Measurements from ENCODE around the gene THY1.
"Not testable (repeated sequence)": the region's sequence is repeated elsewhere in the genome, so short reads cannot be mapped to it uniquely, and the experiment has no call there.

The THY1 gene

DNA sequence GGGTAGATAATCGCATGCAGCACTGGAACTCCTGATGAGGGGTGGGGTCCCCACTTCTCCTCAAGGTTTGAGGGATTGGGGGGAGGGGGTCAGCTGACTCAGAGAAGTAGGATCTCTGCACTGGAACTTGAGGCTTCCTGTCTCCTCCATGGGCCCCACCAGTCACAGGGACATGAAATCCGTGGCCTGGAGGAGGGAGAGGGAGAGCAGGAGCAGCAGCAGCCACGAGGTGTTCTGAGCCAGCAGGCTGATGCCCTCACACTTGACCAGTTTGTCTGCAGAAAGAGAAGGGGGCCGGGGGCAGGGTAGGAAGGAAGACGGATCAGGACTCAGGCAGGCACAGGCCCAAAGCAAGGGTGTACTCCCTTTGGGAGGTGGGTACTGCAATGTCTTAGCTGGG is 3.7 kb downstream of the THY1 start:
- DNase-seq (ENCODE audit: low read depth in 1 of 2, low spot score in 1 of 2) = no peak

GRCh38 chr11:119418759-119419158 is 4.2 kb downstream of the THY1 start:
- no peak for DNase-seq (ENCODE audit: low read depth in 1 of 2, low spot score in 1 of 2)

GRCh38 chr11:119417726-119418540 is 5.0 kb downstream of the THY1 start:
- no peak for DNase-seq (ENCODE audit: low read depth in 1 of 2, low spot score in 1 of 2)

GRCh38 chr11:119416606-119417580 is 6.1 kb downstream of the THY1 start:
- no peak for DNase-seq (ENCODE audit: low read depth in 1 of 2, low spot score in 1 of 2)

DNA sequence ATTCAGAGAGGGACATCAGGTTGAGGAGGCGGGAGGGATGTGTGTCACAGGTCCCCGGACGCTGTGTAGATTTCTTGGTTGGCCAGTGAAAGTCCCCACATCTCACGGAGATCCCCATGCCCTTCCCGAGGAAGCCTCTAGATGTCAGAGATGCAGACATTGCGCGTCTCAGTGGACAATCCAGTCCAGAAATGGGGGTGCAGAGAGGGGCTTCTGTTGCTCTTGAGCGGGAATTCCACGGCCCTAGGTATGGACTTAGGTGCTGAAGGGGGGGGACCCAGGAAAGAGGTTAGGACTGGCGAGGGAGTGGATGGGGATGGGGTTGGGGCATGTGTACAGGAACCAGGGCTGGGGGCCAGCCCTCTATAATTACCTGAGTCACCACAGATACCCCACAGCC is 7.0 kb downstream of the THY1 start:
- DNase-seq (ENCODE audit: low read depth in 1 of 2, low spot score in 1 of 2) = no peak

- DNase-seq (ENCODE audit: low read depth in 1 of 2, low spot score in 1 of 2) = no peak
Observed at GRCh38 chr11:119415517-119415916, 7.5 kb downstream of the THY1 start.

GRCh38 chr11:119414734-119415133 is 8.2 kb downstream of the THY1 start:
- DNase-seq (ENCODE audit: low read depth in 1 of 2, low spot score in 1 of 2) = no peak

DNA sequence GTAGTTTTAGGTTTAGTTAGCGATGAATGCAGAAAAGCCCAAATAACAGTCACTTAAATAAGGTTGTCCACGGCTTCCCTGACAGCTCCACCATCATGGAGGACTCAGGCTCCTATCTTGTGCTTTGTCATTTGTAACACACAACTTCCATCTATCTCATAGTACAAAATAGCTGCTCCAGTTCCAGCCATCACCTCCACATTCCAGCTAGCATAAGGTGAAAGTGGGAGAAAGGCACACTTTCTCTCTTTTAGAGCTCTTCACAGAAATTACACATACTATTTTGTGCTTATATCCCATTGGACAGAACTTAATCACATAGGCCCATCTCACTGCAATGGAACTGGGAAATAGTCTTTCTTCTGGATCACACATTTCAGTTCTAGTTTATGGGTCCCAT is 8.7 kb downstream of the THY1 start:
- no peak for DNase-seq (ENCODE audit: low read depth in 1 of 2, low spot score in 1 of 2)

- DNase-seq (ENCODE audit: low read depth in 1 of 2, low spot score in 1 of 2) = no peak
Observed at GRCh38 chr11:119412072-119412471, 10.9 kb downstream of the THY1 start.

DNA sequence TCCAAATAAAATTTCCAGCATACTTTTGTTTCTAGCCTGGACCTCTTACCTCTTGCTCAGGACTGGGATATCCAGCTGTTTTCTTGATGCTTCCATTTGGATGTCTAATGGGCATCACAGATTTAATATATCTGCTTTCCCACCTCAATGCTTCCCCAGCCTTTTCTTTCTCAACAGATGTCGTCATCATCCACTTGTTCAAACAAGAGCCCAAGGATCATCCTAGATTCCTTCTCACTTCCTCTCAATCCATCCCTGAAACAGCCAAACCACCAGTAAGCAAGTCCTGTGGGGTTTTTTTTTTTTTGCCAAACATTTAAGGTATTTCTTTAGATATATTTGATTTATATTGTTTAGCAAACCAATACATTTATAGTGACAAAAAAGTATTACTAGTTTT is 12.5 kb downstream of the THY1 start:
- DNase-seq (ENCODE audit: low read depth in 1 of 2, low spot score in 1 of 2) = no peak

GRCh38 chr11:119409731-119410130 is 13.2 kb downstream of the THY1 start:
- no peak for DNase-seq (ENCODE audit: low read depth in 1 of 2, low spot score in 1 of 2)

DNA sequence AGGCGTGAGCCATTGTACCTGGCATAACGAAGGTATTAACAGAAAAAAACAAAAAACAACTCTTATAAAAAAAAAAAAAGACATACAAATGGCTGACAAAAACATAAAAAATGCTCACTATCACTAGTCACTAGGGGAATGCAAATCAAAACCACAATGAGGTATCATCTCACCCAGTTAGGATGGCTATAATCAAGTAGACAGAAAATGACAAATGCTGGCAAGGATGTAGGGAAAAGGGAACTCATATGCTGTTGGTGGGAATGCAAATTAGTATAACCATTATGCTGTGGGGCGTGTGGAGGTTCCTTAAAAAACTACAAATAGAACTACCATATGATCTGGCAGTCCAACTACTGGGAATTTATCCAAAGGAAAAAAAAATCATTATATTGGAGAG is 17.0 kb downstream of the THY1 start:
- DNase-seq (ENCODE audit: low read depth in 1 of 2, low spot score in 1 of 2) = no peak

DNA sequence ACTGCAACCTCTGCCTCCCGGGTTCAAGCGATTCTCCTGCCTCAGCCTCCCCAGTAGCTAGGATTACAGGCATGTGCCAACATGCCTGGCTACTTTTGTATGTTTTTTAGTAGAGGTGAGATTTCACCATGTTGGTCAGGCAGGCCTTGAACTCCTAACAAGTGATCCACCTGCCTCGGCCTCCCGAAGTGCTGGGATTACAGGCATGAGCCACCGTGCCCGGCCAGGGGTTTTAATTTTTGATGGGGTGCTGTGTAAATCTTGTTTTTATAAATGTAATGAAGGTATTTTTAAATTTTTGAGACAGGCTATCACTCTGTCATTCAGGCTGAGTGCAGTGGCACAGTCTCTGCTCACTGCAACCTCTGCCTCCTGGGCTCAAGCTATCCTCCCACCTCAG is 17.5 kb downstream of the THY1 start:
- DNase-seq (ENCODE audit: low read depth in 1 of 2, low spot score in 1 of 2) = not testable (repeated sequence)

GRCh38 chr11:119404872-119405271 is 18.1 kb downstream of the THY1 start:
- DNase-seq (ENCODE audit: low read depth in 1 of 2, low spot score in 1 of 2) = no peak

- DNase-seq (ENCODE audit: low read depth in 1 of 2, low spot score in 1 of 2) = no peak
Observed at GRCh38 chr11:119403021-119403420, 20.0 kb downstream of the THY1 start.

DNA sequence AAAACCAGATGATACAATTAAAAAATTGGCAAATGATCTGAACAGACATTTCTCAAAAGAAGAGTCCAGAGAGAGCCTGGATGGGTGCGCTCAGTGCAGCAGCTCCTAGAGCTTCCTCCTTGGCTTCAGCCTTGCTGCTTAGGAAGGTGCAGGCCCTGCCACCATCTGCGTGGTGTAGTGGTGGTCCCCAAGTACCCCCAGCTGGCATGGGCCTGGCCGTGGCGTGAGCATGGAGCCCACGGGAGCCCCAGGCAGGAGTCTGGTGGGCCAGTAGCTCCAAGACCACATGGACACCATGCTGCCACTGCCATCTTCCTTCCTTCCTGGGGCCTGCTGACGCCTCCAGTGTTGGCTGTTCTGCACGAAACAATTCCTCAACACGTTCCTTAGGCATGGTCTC is 20.5 kb downstream of the THY1 start:
- no peak for DNase-seq (ENCODE audit: low read depth in 1 of 2, low spot score in 1 of 2)

DNA sequence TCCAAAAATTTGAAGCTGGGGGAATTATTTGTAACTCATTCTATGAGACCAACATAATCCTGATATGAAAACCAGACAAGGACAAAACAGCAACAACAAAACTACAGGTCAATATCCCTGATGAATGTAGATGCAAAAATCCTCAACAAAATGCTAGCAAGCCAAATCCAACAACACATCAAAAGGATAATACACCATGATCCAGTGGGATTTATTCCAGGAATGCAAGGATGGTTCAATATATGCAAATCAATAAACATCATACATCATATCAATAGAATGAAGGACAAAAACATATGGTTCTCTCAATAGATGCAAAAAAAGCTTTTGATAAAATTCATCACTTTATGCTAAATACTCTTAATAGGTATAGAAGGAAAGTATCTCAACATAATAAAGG is 22.1 kb downstream of the THY1 start:
- no peak for DNase-seq (ENCODE audit: low read depth in 1 of 2, low spot score in 1 of 2)

DNA sequence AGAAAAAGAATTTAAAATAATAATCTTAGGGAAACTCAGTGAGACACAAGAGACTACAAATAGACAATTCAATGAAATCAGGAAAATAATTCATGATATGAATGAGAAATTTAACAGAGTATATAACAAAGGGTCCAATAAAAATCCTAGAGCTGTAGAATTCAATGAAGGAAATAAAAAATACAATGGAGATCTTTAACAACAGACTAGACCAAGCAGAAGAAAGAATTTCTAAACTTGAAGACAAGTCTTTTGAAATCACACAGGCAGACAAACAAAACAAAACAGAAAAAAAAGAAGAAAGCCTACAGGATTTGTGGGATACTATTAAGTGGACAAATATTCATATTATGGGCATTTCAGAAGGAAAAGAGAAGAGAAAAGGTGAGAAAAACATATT is 25.2 kb downstream of the THY1 start:
- no peak for DNase-seq (ENCODE audit: low read depth in 1 of 2, low spot score in 1 of 2)

DNA sequence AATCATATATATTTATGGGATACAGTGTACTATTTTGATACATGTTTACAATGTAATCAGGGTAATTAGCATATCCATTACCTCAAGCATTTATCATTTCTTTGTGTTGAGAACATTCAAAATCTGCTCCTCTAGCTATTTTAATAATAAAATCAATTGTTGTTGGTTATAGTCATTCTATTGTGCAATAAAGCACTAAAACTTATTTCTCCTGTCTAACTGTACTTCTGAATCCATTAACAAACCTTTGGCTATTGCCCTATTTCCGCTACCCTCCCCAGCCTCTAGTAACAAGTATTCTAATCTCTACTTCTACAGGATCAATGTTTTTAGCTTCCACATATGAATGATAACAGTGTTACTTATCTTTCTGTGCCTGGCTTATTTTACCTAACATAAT is 26.1 kb downstream of the THY1 start:
- no peak for DNase-seq (ENCODE audit: low read depth in 1 of 2, low spot score in 1 of 2)

- no peak for DNase-seq (ENCODE audit: low read depth in 1 of 2, low spot score in 1 of 2)
Observed at GRCh38 chr11:119391275-119391674, 31.7 kb downstream of the THY1 start.

- DNase-seq (ENCODE audit: low read depth in 1 of 2, low spot score in 1 of 2) = no peak
Observed at GRCh38 chr11:119389611-119390254, 33.2 kb downstream of the THY1 start.

- DNase-seq (ENCODE audit: low read depth in 1 of 2, low spot score in 1 of 2) = no peak
Observed at GRCh38 chr11:119388103-119388502, 34.9 kb downstream of the THY1 start.
